ENCODE measurements around the gene SERTAD1. TPM values are rescaled to one million over a fixed set of nuclear protein-coding genes. Genes with fewer than 3 reads are reported as not detected.

The SERTAD1 gene
- total and polyA plus RNA-seq, 2 of the 4 experiments (the other 2 are of a cell fraction): 21.1 to 27.4 TPM

GRCh38 chr19:40474737-40475136 lies 48.9 kb upstream of the SERTAD1 start:
- H4K8ac ChIP-seq (ENCODE audit: low read depth in 2 of 2, low read length in 2 of 2): no peak overlapping the region

More at GRCh38 chr19:40474737-40475136, 48.9 kb upstream of the SERTAD1 start:
- no peak overlapping the region for H3K27ac ChIP-seq (ENCODE audit: insufficient read depth, low read length)
- H3K9ac ChIP-seq (ENCODE audit: low read depth, low read length): no peak overlapping the region
- no peak overlapping the region for H2BK5ac ChIP-seq (ENCODE audit: low read depth, low read length, poor library complexity, severe bottlenecking)
- no peak overlapping the region for H2BK15ac ChIP-seq (ENCODE audit: low read depth, low read length)
- no peak overlapping the region for H3K18ac ChIP-seq (ENCODE audit: low read depth, low read length)
- DNase-seq (no peak), ATAC-seq (ENCODE audit: low read depth) (no peak)
- no peak overlapping the region for H2BK120ac ChIP-seq (ENCODE audit: low read depth, low read length)
- H3K9me1 ChIP-seq (ENCODE audit: insufficient read depth, low read length): no peaks in the 10 kb centered on the region
- intact Hi-C loops (cut with micrococcal nuclease) (loop anchor here (2.0 kb wide), 1 partner anchor 24 kb away; no protein-coding TSS in a partner anchor), in situ Hi-C loops (cut with MboI; ENCODE audit: low sequenced_read_pairs) (no loop called here), dilution Hi-C loops (cut with HindIII; ENCODE audit: low sequenced_read_pairs, unreplicated experiment) (no loop called here)
- ChIA-PET POLR2A (ENCODE audit: unreplicated experiment) (no interaction called here), CTCF (no interaction called here)
- no peaks in the 10 kb centered on the region for H3K79me1 ChIP-seq (ENCODE audit: low read depth in 1 of 2, low read length in 2 of 2)
- H4K5ac ChIP-seq (ENCODE audit: low read depth, low read length): no peak overlapping the region
- H2BK20ac ChIP-seq (ENCODE audit: low read depth, low read length): no peak overlapping the region
- no peak for TF ChIP-seq RAD21 (IDR thresholded peaks at IDR 0.05; ENCODE audit: low read length)
- TF ChIP-seq RCOR1 (IDR thresholded peaks at IDR 0.05; ENCODE audit: insufficient replicate concordance, low read length): no peak
- no peak for TF ChIP-seq USF2 (IDR thresholded peaks at IDR 0.05; ENCODE audit: low read depth, low read length)
- no peak for TF ChIP-seq BHLHE40 (IDR thresholded peaks at IDR 0.05; ENCODE audit: low read depth, low read length)
- no TSS peak for BruUV-seq (replicated peaks)
- H3K27me3 ChIP-seq (ENCODE audit: control insufficient read depth, insufficient read depth, low read length): peaks cover 3% of the 10 kb centered on the region; the same call in 1 of the 2 replicates
- H4K91ac ChIP-seq (ENCODE audit: insufficient read depth, low read depth, low read length): no peak overlapping the region
- H3K4me3 ChIP-seq (ENCODE audit: insufficient read depth, low read depth, low read length): no peak overlapping the region
- no peak overlapping the region for H3K56ac ChIP-seq (ENCODE audit: extremely low read depth, insufficient read depth, low read length)
- WGBS, 2 experiments (ENCODE audit: extremely low coverage in 2 of 2, insufficient read length in 1 of 2): no CpG with 5 or more reads among the region's 4 CpGs
- H3K14ac ChIP-seq (replicated peaks; ENCODE audit: low read depth, low read length): no peak overlapping the region
- no peak overlapping the region for H3K23ac ChIP-seq (ENCODE audit: low read depth, low read length)
- H2AFZ ChIP-seq (replicated peaks; ENCODE audit: low read length, poor library complexity): no peak overlapping the region
- no peak overlapping the region for H3K4me2 ChIP-seq (ENCODE audit: low read depth, low read length)
- H2AK5ac ChIP-seq (ENCODE audit: low read depth, low read length): no peak overlapping the region
- H3K4me1 ChIP-seq (ENCODE audit: control insufficient read depth, insufficient read depth, low read length): no peaks in the 10 kb centered on the region
- no peaks in the 10 kb centered on the region for H3K9me3 ChIP-seq (ENCODE audit: control insufficient read depth, insufficient read depth, low read length)
- no peaks in the 10 kb centered on the region for H4K20me1 ChIP-seq (ENCODE audit: insufficient read depth, low read length)
- no peak overlapping the region for H3K4ac ChIP-seq (ENCODE audit: low read depth, low read length)
- no peaks in the 10 kb centered on the region for H3K36me3 ChIP-seq (ENCODE audit: control insufficient read depth, insufficient read depth, low read length)
- no peak overlapping the region for H2AK9ac ChIP-seq (replicated peaks; ENCODE audit: low read depth, low read length, poor library complexity)

Measured in IMR-90 (cell line).